GM12801 (cell line): Measurements from ENCODE around the gene FMO3.

Source experiments
- TF ChIP-seq, protein P1 (sequence below): IDR thresholded peaks from one replicate; pipeline ENCODE4 v1.5.1; 2011; ENCODE audit warnings: control low read depth; ENCODE audit not compliant: insufficient read length; ENCODE audit errors: extremely low read depth

Gene FMO3

DNA sequence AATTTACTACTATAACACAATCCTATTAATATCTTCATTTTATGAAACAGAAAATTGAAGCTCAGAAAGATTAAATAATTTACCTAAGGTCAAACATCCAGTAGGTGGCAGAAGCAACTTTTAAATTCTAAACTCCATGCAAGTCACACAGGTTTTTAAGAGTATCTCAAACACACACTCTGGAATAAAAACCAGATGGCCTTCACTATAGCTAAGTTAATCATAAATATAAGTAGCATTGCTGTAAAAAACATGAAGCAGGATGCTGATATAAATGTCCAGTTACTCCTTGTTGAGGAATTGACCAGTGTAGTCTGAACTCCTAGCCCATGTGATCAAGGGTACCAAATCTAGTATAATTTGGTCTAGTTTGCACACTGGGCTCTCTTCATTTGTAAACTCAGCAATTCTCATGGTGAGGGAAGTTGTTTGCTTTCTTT, 9.4 kb upstream of the FMO3 start:
- TF ChIP-seq, protein P1, sequence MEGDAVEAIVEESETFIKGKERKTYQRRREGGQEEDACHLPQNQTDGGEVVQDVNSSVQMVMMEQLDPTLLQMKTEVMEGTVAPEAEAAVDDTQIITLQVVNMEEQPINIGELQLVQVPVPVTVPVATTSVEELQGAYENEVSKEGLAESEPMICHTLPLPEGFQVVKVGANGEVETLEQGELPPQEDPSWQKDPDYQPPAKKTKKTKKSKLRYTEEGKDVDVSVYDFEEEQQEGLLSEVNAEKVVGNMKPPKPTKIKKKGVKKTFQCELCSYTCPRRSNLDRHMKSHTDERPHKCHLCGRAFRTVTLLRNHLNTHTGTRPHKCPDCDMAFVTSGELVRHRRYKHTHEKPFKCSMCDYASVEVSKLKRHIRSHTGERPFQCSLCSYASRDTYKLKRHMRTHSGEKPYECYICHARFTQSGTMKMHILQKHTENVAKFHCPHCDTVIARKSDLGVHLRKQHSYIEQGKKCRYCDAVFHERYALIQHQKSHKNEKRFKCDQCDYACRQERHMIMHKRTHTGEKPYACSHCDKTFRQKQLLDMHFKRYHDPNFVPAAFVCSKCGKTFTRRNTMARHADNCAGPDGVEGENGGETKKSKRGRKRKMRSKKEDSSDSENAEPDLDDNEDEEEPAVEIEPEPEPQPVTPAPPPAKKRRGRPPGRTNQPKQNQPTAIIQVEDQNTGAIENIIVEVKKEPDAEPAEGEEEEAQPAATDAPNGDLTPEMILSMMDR: no peak

GRCh38 chr1:171081763-171082201, 8.9 kb upstream of the FMO3 start:
- TF ChIP-seq, protein P1: no peak

DNA sequence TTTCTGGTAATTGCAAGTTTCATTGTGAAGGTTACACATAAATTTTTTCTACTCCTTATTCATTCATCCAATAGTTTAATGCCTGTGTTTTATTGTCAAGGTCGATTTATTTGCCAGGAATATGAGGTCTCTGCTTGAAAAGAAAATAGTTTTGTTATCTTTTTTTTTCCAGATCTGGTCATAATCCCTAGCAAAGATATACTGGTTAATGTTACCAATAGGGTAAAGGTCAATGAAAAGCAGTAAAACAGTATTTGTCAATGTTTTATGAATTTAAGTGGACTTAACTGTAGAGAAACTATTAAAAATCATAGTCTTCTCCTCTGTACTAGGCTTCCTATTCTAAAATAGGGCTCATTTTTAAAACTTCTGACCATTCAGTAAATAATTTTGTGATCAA, 8.1 kb upstream of the FMO3 start:
- TF ChIP-seq, protein P1: no peak

DNA sequence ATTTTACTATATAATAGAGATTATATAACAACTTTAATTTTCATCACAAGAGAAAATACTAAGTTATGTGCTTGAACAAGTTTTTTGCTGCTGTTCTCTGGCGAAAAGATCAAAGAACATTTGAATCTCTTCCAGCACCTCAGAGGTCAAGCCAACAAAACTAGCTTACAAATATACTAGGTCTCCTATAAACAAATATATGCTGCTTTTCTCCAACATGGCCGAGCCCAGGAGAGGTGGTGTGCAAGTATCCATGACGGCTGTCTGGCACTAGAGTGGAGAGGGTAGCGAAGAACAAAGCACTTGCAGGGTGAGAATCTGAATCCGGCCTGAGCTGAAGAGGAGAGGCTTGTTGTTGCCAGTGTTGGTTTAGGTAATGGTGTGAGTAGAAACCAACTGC, 7.5 kb upstream of the FMO3 start:
- TF ChIP-seq, protein P1: no peak

GRCh38 chr1:171084091-171084490, 6.6 kb upstream of the FMO3 start:
- TF ChIP-seq, protein P1: no peak

DNA sequence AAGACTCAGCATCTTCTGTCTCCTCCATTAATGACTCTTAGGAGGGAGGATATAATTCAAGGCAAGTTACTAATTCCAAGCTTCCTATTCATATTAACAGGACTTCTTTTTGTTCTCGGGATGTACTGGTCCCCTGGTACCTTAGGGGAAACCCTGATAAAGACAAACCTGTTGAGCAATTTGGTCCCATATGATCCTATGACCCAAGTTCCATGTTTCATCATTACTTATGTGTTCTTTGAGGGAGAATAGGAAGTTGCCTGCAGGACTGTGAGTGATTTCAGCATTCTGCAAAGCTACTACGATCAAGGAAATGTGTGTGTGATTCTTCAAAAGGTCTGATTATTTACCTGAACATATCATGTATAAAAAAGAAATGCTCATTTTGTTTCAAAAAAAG, 5.8 kb upstream of the FMO3 start:
- TF ChIP-seq, protein P1: no peak

DNA sequence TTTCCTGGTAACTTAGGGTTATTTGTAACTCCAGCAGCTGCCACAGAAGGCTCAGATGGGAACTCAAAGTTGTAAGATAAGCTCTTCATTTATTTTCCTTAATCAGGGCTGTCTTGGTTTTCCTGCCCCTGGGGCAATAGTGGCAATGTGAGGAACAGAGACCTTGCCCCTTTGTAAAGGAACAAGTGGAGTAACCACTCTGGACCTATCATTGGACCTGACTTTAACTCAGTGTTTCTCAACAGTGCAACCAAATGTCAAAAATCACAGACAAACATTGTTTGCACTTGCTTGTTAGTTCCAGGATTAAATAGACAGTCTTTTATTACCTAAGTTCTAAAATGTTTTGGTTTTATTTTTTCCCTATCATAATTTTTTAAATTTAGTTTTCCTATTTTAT, 2.8 kb upstream of the FMO3 start:
- TF ChIP-seq, protein P1: no peak

DNA sequence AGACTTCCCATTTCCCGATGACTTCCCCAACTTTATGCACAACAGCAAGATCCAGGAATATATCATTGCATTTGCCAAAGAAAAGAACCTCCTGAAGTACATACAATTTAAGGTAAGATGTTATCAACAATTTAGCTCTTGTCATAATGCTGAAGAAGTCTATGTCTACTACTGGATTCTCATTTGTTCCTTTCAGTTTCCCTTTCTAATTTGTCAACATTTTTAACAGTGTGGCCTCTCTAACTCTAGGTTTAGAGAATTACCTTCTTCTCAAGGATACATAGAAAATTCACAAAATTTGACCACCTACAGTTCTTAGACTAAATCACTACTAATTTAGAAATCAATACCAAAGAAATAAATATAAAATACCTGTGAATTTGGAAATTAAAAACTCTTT, 13.2 kb downstream of the FMO3 start:
- TF ChIP-seq, protein P1: no peak
